ENCODE measurements around the gene PIP4K2B.
"Not testable (repeated sequence)": the region's sequence is repeated elsewhere in the genome, so short reads cannot be mapped to it uniquely, and the experiment has no call there.

PIP4K2B gene

GRCh38 chr17:38728290-38728831, 71.0 kb downstream of the PIP4K2B start:
- ATAC-seq (ENCODE audit: insufficient read depth, low read depth) = peak; percentile 72
- H3K9ac ChIP-seq (ENCODE audit: low read depth, low read length) = peak overlapping the region; percentile 74

GRCh38 chr17:38727736-38728135, 71.6 kb downstream of the PIP4K2B start:
- Histone ChIP-seq H3K36me3 (ENCODE audit: insufficient read depth, low read length) (peaks cover 39% of the 10 kb centered on the region), H3K4me3 (ENCODE audit: low read depth in 1 of 2, low read length in 2 of 2) (peak overlapping the region in 1 of 2 experiments; percentile 41; a peak in 2 of 4 replicates), H4K20me1 (ENCODE audit: insufficient read depth, low read length) (peaks cover 13% of the 10 kb centered on the region), H2AFZ (ENCODE audit: low read depth, low read length) (peak overlapping the region; percentile 44), H3K9ac (ENCODE audit: low read depth, low read length) (peak overlapping the region; percentile 55), H3K79me2 (ENCODE audit: insufficient read depth, low read length) (peaks cover 38% of the 10 kb centered on the region), H3K4me2 (ENCODE audit: insufficient read depth, low read length) (peak overlapping the region; percentile 57), H3K27me3 (ENCODE audit: insufficient read depth, low read length, poor library complexity) (no peaks in the 10 kb centered on the region), H3K9me3 (ENCODE audit: insufficient read depth, low read length, severe bottlenecking) (no peaks in the 10 kb centered on the region), H3K27ac (ENCODE audit: low read length) (peak overlapping the region; percentile 98), H3K4me1 (ENCODE audit: insufficient read depth, low read length) (peaks cover 82% of the 10 kb centered on the region)
- no peak for TF ChIP-seq EZH2 (IDR thresholded peaks at IDR 0.05; ENCODE audit: borderline replicate concordance, low read depth, low read length, severe bottlenecking)
- TF ChIP-seq CTCF (IDR thresholded peaks at IDR 0.05; ENCODE audit: borderline replicate concordance, extremely low read depth, low read length, poor library complexity, severe bottlenecking) = no peak
- ATAC-seq (ENCODE audit: insufficient read depth, low read depth) (peak; percentile 5), DNase-seq (peak; percentile 63)

More at GRCh38 chr17:38728290-38728831, 71.0 kb downstream of the PIP4K2B start:
- Histone ChIP-seq H3K4me3 (ENCODE audit: low read depth in 1 of 2, low read length in 2 of 2) (peak overlapping the region in 1 of 2 experiments; percentile 41; a peak in 2 of 4 replicates), H2AFZ (ENCODE audit: low read depth, low read length) (peak overlapping the region; percentile 44), H3K9me3 (ENCODE audit: insufficient read depth, low read length, severe bottlenecking) (no peaks in the 10 kb centered on the region), H3K27ac (ENCODE audit: low read length) (peak overlapping the region; percentile 98), H3K4me2 (ENCODE audit: insufficient read depth, low read length) (peak overlapping the region; percentile 84), H3K4me1 (ENCODE audit: insufficient read depth, low read length) (peaks cover 85% of the 10 kb centered on the region), H3K36me3 (ENCODE audit: insufficient read depth, low read length) (peaks cover 43% of the 10 kb centered on the region), H3K27me3 (ENCODE audit: insufficient read depth, low read length, poor library complexity) (no peaks in the 10 kb centered on the region), H3K79me2 (ENCODE audit: insufficient read depth, low read length) (peaks cover 39% of the 10 kb centered on the region), H4K20me1 (ENCODE audit: insufficient read depth, low read length) (peaks cover 11% of the 10 kb centered on the region)
- TF ChIP-seq CTCF (IDR thresholded peaks at IDR 0.05; ENCODE audit: borderline replicate concordance, extremely low read depth, low read length, poor library complexity, severe bottlenecking) = no peak
- no peak for TF ChIP-seq EZH2 (IDR thresholded peaks at IDR 0.05; ENCODE audit: borderline replicate concordance, low read depth, low read length, severe bottlenecking)
- DNase-seq = peak; percentile 94

- Histone ChIP-seq H3K27ac (ENCODE audit: low read length) (peak overlapping the region; percentile 61; the same call in 1 of the 2 replicates), H3K79me2 (ENCODE audit: insufficient read depth, low read length) (peaks cover 22% of the 10 kb centered on the region), H3K36me3 (ENCODE audit: insufficient read depth, low read length) (peaks cover 38% of the 10 kb centered on the region), H3K9ac (ENCODE audit: low read depth, low read length) (0 out of 2 replicates have a peak overlapping the region, but pooled peaks have one; percentile 4), H3K4me1 (ENCODE audit: insufficient read depth, low read length) (peaks cover 67% of the 10 kb centered on the region)
- not testable (repeated sequence) for H3K4me2 ChIP-seq (ENCODE audit: insufficient read depth, low read length); ATAC-seq (ENCODE audit: insufficient read depth, low read depth); H3K9me3 ChIP-seq (ENCODE audit: insufficient read depth, low read length, severe bottlenecking); H4K20me1 ChIP-seq (ENCODE audit: insufficient read depth, low read length); H3K27me3 ChIP-seq (ENCODE audit: insufficient read depth, low read length, poor library complexity); H3K4me3 ChIP-seq (ENCODE audit: low read depth in 1 of 2, low read length in 2 of 2); H2AFZ ChIP-seq (ENCODE audit: low read depth, low read length); DNase-seq
Measured at GRCh38 chr17:38726145-38726544, 73.2 kb downstream of the PIP4K2B start.

GRCh38 chr17:38725066-38725465, 74.3 kb downstream of the PIP4K2B start:
- Histone ChIP-seq H3K4me3 (ENCODE audit: low read depth in 1 of 2, low read length in 2 of 2) (no peak overlapping the region), H3K9ac (ENCODE audit: low read depth, low read length) (no peak overlapping the region; the same call in 1 of the 2 replicates), H3K36me3 (ENCODE audit: insufficient read depth, low read length) (peaks cover 46% of the 10 kb centered on the region), H4K20me1 (ENCODE audit: insufficient read depth, low read length) (peaks cover 9% of the 10 kb centered on the region; the same call in 1 of the 2 replicates), H3K27ac (ENCODE audit: low read length) (peak overlapping the region; percentile 60), H3K4me1 (ENCODE audit: insufficient read depth, low read length) (peaks cover 59% of the 10 kb centered on the region), H3K79me2 (ENCODE audit: insufficient read depth, low read length) (peaks cover 12% of the 10 kb centered on the region), H3K9me3 (ENCODE audit: insufficient read depth, low read length, severe bottlenecking) (no peaks in the 10 kb centered on the region), H3K4me2 (ENCODE audit: insufficient read depth, low read length) (no peak overlapping the region), H3K27me3 (ENCODE audit: insufficient read depth, low read length, poor library complexity) (no peaks in the 10 kb centered on the region), H2AFZ (ENCODE audit: low read depth, low read length) (no peak overlapping the region)
- ATAC-seq (ENCODE audit: insufficient read depth, low read depth) (no peak), DNase-seq (no peak)
- TF ChIP-seq CTCF (IDR thresholded peaks at IDR 0.05; ENCODE audit: borderline replicate concordance, extremely low read depth, low read length, poor library complexity, severe bottlenecking) (no peak), EZH2 (IDR thresholded peaks at IDR 0.05; ENCODE audit: borderline replicate concordance, low read depth, low read length, severe bottlenecking) (no peak)
